ENCODE data around the gene KRT84.

- TF ChIP-seq REST (IDR thresholded peaks at IDR 0.05; ENCODE audit: insufficient replicate concordance, low read depth) = no peak
- TF ChIP-seq CTCF (IDR thresholded peaks at IDR 0.05; ENCODE audit: insufficient read depth, low read length) = no peak
- no peak for TF ChIP-seq GABPA (IDR thresholded peaks at IDR 0.05; ENCODE audit: low read depth)
- TF ChIP-seq POLR2AphosphoS5 (IDR thresholded peaks at IDR 0.05; ENCODE audit: low read depth) = no peak
These were observed 33.2 kb upstream of the KRT84 start for GRCh38 chr12:52418576-52419110.

Measured in HL-60 (cell line).